ENCODE data around the gene ARID3A.

The ARID3A gene

DNA sequence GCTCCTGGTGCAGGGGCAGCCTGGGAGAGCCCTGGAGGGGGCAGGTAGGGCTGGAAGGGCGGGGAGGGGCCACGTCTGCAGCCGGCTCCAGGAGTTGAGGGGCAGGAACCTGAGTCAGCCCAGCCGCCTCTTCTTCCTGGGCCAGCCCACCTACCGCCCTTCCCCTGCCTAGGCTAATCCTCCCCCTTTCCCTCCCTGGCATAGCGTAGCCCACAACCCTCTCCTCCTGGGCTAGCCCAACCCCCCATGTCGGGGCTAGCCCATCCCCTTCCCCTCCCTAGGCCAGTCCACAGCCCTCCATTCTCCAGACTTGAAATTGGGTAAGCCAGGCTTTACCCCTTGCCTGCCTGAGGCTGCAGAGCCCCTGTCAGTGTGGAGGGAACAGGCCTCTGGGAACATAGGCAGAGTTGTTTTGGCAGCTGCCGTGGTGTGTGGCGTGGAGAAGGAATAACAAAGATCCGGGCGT lies 37.7 kb downstream of the ARID3A start:
- DNase-seq = no peak

DNA sequence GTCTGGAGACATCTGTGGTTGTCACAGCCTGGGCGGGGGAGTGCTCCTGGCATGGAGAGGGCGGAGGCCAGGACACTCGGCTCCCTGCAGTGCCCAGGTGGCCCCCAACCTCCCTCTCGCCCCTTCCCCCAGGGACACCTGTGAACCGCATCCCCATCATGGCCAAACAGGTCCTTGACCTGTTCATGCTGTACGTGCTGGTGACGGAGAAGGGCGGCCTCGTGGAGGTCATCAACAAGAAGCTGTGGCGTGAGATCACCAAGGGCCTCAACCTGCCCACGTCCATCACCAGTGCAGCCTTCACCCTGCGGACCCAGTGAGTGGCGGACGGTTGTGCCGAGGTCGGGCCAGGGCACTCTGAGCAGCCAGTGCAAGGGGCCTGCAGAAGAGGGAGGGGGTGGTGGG lies 38.3 kb downstream of the ARID3A start:
- no peak for DNase-seq

DNA sequence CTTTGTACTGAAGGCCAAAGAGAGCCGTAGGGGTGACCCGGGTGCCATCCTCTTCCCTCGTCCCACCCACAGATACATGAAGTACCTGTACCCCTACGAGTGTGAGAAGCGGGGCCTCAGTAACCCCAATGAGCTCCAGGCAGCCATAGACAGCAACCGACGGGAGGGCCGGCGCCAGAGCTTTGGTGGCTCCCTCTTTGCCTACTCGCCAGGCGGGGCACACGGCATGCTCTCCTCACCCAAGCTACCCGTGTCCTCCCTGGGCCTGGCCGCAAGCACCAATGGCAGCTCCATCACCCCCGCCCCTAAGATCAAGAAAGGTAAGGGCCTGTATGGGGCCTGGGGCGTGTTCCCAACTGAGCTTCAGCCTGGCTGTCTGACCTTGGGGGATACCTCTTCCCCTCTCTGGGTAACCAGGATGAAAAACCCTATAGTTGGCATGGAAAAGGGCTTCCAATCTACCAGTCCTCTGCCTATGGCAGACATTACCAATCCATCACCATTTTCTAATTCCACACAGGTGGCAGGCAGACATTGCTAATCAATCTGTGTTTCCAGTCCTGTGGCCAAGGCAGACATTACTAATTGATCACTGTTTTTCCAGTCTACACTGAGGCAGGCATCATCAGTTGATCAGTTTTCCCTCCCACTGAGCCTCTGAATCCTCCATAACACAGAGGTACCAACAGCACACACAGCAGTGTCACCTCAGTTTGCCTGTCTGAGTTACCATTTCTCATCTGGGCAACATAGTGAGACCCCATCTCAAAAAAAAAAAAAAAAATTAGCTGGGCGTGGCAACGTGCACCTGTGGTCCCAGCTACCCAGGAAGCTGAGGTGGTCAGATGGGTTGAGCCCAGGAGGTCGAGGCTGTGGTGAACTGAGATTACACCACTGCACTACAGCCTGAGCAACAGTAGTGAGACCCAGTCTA lies 39.2 kb downstream of the ARID3A start:
- no peak for DNase-seq

DNA sequence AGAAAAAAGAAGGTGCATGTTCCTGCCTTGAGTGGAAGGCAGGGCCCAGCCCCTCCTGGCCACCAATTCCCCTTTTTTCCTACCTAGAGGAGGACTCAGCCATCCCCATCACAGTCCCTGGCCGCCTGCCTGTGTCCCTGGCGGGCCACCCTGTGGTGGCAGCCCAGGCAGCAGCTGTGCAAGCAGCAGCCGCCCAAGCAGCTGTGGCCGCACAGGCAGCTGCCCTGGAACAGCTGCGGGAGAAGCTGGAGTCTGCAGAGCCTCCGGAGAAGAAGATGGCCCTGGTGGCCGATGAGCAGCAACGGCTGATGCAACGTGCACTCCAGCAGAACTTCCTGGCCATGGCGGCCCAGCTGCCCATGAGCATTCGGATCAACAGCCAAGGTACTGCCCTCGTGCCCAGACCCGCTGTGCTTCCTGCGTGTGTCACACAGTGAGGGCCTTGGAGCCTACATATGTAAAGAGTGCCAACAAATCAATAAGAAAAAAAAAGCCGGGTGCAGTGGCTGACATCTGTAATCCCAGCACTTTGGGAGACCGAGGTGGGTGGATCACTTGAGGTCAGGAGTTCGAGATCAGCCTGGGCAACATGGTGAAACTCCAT lies 40.8 kb downstream of the ARID3A start:
- no peak for DNase-seq

DNA sequence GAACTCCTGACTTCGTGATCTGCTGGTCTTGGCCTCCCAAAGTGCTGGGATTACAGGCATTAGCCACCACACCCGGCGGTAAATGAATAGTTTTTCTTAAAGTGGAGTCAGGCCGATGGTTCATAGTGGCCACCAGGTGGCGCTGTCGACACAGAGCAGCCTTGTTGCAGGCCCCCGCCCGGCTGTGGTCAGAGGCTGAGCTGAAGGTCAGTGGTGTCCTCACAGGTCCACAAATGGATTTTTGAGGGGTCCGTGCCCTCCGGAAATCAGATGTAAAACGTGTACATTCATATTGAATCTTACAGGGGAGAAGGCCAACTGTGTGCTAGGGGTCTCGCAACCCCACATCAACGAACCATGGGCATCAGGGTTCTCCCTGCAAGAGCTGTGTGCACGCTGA lies 44.9 kb downstream of the ARID3A start:
- DNase-seq = peak in 1 of 2 donors; percentile 14

- DNase-seq = no peak
Measured at GRCh38 chr19:971795-972194, 46.0 kb downstream of the ARID3A start.

DNA sequence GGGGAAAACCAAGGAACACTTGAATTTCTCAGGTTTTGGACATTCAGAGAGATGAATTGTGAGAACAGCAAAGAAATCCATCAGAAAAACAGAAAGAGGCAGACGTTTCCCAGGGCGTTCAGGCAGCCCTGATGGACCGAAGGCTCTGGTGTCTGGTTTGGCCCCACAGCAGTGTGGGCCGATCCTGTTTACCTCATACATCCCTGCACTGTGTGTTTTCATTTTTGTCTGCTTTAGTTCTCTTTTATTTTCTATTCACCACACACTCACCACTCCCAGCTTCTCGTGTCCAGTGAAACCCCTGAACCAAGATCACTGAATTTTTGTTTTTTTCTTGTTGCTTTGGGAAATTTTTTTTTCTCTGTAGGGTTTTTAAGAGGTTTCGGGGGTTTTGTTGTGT lies 46.4 kb downstream of the ARID3A start:
- no peak for DNase-seq

DNA sequence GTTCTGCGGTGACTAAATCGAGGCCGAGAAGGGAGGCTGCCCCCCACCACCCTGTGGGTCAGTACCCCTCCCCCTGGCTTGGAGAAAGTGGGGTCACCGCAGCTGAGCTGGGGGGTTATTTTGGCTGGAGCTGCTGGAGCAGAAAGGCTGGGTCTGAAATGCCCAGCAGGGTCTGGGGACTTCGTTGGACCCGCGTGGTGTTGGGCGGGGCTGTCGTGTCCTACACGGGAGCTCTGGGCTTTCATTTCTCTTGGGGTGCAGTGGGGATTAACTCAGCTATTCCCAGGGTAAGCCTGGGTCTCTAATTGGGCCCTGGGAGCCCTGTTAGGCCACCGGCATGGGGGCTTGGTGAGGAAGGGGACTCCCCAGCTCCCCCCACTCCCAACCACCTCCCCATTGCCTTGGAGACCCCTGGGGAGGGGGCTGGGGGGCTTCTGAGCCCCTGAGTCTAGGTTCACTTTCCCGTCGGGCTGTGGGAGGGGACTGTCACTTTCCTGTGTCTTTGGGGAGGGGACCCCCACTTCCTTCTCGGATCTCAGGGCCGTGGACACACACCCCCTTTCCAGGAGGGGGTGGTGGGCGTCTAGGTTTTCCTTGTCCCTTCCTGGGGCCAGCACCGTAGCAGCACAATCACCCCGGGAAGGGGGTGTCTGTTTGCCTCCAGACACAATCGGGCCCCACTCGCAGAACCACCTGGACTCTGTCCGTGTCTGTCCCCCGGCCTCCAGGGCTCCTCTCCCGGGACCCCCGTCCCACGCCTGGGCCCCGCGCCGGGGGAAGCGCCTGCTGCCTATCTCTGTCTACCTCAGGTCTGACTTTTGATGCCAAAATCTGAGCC lies 48.1 kb downstream of the ARID3A start:
- no peak for DNase-seq

- DNase-seq = no peak
Measured at GRCh38 chr19:974564-975257, 48.9 kb downstream of the ARID3A start.

- DNase-seq = no peak
Measured at GRCh38 chr19:976476-976875, 50.6 kb downstream of the ARID3A start.

DNA sequence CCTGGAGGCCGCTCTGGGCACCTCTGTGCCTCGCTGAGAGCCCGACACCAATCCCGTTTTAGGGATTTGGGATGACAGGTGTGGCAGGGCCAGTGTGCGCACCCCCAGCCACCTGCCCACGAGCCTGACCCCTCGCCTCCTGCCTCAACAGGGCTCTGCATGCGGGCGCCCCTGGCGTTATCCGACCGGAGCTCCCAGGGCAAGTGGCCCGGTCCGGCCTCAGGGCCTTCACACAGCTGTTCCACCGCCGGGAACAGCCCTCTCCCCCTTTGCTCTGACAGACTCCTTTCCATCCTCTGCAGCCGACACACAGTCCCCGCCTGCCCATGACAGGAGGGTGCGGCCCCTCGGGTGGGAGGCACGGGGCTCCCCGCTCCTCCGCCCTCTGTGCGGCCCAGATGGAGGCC lies 51.2 kb downstream of the ARID3A start:
- DNase-seq = no peak

DNA sequence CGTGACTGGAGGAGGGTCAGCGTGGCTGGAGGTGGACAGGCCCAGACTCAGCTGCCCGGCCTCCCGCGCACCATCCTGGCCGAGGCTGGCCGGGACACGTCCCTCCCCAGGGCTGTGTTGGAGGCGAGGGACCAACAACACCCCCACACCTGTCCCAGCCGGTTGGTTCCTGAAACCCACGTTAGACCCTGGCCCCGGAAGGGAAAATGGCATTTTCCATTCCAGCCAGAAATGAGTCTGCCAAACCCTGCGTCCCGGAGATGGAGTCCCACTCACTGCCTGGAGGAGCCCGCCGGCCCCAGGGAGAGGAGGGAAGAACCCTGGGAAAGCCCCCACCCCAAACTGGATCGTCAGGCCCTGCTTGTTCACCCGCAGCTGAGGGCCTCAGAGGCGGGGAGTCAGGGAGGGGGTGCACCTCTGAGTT lies 53.5 kb downstream of the ARID3A start:
- DNase-seq = no peak

- peak; percentile 39 to 52 for DNase-seq
Measured at GRCh38 chr19:980133-980998, 54.5 kb downstream of the ARID3A start.

- peak; percentile 58 to 69 for DNase-seq
Measured at GRCh38 chr19:982567-983170, 56.8 kb downstream of the ARID3A start.

- DNase-seq = peak; percentile 88 to 92
Measured at GRCh38 chr19:984165-984967, 58.5 kb downstream of the ARID3A start, which contains the start of gene WDR18. WDR18 (plus strand) TSS chr19:984345; CDS start chr19:984354, 9 bp downstream.

DNA sequence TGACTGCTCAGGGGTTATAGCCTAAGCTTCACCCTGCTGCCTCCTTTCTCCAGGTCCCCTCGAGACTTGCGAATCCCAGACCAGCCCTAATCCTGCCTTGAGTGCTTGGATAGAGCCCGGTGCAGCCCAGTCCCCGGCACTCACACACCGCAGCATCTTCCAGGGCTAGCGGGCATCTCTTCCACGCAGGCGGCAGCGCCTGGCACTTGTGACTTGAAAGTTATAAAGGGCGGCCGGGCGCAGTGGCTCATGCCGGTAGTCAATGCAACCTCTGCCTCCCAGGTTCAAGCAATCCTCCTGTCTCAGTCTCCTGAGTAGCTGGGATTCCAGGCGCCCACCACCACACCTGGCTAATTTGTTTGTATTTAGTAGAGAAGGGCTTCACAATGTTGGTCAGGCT lies 60.2 kb downstream of the ARID3A start:
- no peak for DNase-seq

- DNase-seq = no peak
Measured at GRCh38 chr19:988081-988480, 62.2 kb downstream of the ARID3A start.

GRCh38 chr19:988510-988909 lies 62.7 kb downstream of the ARID3A start:
- DNase-seq = no peak

DNA sequence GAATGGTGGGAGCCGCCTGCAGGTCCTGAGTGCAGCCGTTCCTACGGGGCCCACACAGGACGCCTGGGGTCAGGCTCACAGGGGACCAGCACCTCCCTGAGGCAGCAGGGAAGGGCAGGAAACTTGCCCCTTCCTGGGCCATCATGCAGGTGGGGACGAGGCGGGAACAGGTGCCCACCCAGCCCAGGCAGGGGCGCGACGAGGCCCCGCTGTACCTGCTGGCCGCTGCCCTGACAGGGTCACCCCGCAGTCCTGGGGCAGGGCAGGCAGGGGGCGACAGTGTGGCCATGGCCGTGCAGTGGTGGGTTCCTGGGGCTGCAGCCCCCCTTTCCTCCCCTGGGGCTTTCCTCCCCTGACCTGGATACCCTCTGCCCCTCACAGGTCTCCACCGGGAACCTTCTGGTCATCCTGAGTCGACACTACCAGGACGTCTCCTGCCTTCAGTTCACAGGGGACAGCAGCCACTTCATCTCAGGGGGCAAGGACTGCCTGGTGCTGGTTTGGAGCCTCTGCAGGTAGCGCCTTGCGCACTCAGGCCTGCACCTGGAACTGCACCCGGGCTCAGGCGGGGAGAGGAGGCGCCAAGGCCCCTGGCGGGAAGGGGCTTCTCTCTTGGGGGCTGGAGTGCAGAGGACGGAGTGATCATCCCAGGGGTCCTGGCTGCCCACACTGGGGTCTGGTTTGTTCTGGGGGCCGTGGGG lies 63.7 kb downstream of the ARID3A start:
- no peak for DNase-seq
